PC-3 (cell line): ENCODE data around the gene ADCY9.

Experiments
- CTCF ChIP-seq: fragments of 300-600 bp; sonication (generic); conservative IDR thresholded peaks from 2 replicates; pipeline ENCODE4 v1.5.1; 2017; ENCODE audit warnings: antibody characterized with exemption, low read depth, mild to moderate bottlenecking, low read length
- EZH2phosphoT487 ChIP-seq: fragments of 300-600 bp; sonication (generic); IDR thresholded peaks from 2 replicates; pipeline ENCODE4 v1.6.1; 2018; ENCODE audit warnings: mild to moderate bottlenecking, antibody characterized with exemption, low read length, borderline replicate concordance

GRCh38 chr16:4123616-4124300, 7.5 kb upstream of the ADCY9 start:
- TF ChIP-seq CTCF (no peak), EZH2phosphoT487 (no peak)
